ENCODE results near the gene CLEC4D.

DNA sequence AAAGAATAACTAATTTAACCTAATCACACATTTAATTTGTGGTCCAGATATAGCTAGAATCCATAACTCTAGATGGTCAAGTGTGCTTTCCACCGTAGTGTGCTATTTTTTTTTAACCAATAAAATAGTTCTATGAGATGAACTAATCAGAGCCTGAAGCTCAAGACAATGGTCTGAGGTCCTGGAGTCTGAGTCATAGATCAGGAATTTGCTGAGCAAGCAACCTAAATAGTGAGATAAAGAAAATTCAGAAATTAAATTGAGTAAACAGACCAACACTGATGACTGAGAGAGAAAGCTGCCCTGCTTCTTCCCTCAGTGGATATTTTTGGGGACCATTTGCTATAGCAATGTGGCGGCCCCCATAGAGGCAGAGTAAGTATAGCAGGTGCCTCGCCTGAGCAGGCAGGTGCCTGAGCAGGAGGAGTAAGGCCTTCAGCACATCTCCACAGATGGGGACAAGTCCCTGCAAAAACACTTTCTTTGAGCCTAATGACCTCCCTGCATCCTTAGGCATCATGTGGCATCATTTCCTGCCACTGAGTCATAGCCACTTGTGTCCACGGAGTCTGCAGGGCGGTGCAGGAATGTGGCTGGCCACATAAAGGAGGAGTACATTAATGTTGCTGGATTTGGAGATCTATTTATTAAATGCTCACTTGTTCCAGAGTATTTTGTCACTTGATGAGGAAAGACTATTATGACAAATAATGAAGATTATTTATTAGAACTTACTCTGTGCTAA, 41.3 kb downstream of the CLEC4D start:
- TF ChIP-seq POLR2A (IDR thresholded peaks at IDR 0.05; ENCODE audit: low read length) (no peak), GATA1 (IDR thresholded peaks at IDR 0.05; ENCODE audit: low read depth, low read length) (no peak)

All from erythroblast (primary cell).